Measurements from ENCODE around the gene ADARB1.
"Not testable (repeated sequence)": the region's sequence is repeated elsewhere in the genome, so short reads cannot be mapped to it uniquely, and the experiment has no call there.

Gene ADARB1

DNA sequence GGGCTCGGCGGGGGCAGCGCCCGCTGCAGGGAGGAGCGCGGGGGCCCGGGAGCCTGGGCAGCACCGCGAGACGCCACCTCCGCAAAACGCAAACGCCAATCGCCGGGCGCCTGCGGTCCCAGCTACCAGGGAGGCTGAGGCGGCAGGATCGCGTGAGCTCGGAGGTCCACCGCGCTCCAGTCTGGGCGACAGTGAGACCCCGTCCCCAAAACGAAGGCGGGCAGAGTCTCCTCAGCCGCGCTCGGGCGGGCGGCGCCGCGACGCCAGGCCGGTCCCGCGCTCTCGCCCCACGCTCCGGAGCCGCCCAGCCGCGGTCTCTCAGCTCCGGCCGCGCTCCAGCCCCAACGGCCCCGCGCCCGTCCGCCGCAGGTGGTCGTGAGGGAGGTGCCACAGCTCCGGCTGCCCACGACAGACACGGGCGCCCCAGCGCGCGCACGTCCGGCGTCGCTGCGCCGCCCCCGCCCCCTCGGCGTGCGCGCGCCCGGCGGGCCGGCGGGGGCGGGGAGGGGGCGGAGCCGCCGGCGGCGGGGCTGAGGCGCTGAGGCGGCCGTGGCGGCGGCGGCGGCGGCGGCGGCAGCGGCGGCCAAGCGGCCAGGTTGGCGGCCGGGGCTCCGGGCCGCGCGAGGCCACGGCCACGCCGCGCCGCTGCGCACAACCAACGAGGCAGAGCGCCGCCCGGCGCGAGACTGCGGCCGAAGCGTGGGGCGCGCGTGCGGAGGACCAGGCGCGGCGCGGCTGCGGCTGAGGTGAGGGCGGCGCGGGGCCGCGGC lies at the start of gene ADARB1:
ADARB1 (plus strand) TSS at position 533 of the 770 bp plus-strand sequence. CDS start 97,077 bp downstream, outside the sequence.
- DNase-seq, result peak; percentile 32

- DNase-seq, result no peak
Observed at GRCh38 chr21:45026066-45026745, 48.2 kb upstream of the ADARB1 start.

DNA sequence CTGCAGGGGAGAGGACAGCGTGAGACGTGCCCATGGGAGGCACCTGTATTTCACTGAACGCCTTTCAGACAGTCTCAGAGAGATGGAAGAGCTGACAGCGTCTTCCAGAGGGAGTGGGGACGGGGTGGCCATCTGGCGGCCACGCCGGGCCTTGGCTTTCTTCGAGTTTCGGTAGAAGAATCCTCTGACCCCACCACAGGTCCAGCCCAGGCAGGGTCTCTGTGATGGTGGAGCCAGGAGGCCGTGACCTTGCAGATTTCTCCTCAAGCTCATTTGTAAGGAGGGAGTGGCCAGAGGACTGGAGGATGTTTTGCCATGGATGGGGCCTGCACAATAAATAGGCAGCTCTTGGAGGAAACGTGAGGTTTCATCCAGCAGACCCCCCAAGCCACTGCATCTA lies 47.6 kb upstream of the ADARB1 start:
- DNase-seq, result no peak

GRCh38 chr21:45027241-45028196 lies 46.9 kb upstream of the ADARB1 start:
- no peak for DNase-seq

- DNase-seq, result not testable (repeated sequence)
Observed at GRCh38 chr21:45028645-45029044, 45.7 kb upstream of the ADARB1 start.

DNA sequence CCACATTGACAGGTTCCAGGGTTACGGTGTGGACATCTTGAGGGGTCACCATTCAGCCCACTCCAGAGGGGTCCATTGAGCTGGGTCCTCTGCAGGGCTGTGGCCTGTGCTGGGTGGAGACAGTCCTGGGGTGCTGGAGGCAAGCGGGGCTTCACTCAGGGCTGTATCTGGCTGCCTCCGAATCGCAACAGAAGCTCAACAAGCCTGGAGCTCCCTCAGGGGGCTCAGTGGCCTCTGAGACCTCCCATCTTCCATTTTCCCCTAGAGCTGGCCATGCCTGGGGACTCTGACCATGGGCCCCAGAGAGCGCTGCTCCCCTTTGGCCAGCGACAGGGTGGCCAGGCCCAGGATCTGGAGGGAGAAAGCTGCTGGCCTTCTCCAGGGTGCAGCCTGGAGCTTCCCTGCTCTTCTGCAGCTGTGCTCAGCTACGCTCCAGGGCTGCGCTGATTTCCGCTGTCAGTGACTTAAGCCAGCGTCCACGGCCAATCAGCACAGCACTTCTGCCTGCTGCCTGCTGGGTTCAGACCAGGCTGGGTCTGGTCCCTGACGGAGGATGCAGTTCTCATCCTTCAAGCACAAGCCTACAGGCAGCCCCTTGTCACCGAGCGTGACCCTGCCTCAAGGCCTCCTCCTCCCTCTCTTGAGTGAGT lies 45.0 kb upstream of the ADARB1 start:
- no peak for DNase-seq

DNA sequence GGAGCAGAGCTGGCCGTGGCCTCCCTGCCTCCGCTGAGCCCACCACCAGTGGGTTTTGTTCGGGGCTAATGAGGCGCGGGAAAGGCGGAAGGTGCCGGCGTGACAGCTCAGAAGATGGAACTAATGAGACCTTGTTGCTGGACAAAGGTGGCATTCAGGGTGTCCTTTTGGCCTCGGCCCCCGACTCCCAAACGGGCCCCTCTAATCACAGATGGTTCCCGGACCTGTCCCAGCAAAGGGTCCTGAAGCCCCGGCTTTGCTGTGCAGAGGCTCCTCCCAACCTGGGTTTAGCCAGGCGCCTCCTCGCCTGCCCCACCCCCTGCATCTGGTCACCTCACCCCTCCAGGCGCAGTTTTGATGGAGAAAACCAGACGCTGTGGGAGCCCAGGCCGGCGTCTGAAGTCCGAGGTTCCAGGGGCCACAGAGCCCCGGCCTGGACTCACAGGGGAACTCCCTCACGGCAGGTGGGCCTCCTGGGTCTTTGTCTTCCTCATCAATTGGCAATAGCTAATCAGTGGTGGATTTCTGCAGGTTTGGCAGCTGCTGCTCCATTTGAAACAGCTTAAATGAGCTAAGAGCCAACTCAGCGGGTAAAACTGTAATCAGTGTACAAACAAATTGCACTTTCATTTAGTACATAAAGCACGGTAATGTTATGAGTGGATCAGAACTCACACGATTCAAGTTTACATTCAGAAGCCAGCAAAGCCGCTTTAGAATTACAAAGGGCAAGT lies 44.3 kb upstream of the ADARB1 start:
- DNase-seq, result no peak

DNA sequence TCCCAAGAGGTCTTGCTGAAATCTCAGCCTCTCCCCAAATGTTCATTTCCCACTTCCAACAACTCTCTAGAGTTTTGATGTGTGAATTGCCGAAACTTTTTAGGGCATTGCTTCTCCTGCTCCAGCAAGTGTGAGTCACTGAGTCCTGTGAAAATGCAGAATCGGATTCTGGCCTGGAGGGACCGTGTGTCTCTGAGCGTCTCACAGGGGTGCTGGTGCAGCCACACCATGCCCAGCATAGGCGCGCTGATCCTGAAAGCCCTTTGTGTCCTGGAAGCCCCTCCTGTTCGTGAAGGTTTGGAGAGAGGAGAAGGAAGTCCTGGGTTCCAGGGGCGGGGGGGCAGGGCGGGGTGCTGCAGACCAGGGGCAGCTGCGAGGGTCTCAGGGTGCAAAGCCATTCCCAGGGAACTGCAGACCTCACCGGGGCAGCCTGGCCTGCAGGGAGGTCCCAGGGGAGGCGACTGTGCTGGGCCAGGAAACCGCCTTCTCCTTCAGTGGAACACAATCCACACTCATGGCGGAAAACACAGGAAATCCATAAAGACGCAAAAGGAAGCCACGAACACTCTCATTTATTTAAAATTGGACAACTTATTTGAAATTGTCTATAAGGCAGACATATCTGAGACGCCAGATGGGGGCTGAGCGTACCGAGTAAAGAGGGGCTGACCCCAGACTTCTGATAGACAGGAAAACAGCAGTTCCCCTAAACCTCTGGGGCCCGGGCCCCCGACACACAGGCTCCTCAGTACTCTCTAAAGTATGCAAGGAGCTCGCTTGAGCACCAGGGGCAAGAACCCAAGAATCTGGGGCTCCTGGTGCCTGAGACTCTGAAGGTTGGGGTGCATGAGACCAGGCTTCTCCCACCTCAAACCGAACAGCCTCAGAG lies 43.5 kb upstream of the ADARB1 start:
- no peak for DNase-seq

GRCh38 chr21:45031571-45032191 lies 42.7 kb upstream of the ADARB1 start:
- no peak for DNase-seq

GRCh38 chr21:45032332-45032731 lies 42.0 kb upstream of the ADARB1 start:
- no peak for DNase-seq

GRCh38 chr21:45032977-45033710 lies 41.2 kb upstream of the ADARB1 start:
- no peak for DNase-seq

DNA sequence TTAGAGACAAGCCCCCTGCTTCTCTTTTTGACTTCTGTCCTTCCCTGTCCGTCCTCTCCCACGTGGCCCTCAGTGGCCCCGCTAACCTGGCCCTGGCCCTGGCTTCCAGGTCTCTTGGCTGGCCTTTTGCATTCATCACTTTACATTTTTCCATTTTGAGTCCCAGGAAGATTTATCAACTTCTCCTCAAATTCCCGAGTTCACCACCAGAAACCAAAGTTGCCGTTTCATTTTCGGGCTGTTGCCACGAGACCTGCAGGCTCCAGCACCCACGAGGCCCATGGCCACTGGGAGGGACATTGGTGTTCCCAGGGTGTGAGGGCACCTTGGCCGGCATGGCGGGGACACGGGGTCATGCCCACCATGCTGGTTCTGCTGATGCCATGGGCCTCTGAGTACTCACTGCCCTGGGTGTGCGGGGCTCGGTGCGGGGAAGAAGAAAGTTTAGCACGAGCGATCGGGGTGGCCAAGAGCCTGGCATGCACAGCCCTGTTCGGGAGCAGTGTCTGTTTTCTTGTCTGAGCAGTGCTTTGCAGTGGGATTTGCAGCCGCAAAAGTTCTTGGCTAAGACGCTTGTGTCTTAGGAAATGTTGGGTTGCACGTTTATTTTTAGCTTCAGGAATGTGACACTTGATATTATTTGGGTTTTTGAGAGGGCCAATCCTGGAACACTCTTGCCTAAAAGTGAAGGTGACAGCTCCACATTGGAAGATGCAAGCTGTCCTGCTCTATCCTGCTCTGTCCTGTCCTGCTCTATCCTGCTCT lies 40.4 kb upstream of the ADARB1 start:
- no peak for DNase-seq

- no peak for DNase-seq
Observed at GRCh38 chr21:45034556-45035476, 39.6 kb upstream of the ADARB1 start.

- DNase-seq, result no peak
Observed at GRCh38 chr21:45035477-45035848, 38.9 kb upstream of the ADARB1 start.

- DNase-seq, result no peak
Observed at GRCh38 chr21:45036630-45037029, 37.8 kb upstream of the ADARB1 start.

DNA sequence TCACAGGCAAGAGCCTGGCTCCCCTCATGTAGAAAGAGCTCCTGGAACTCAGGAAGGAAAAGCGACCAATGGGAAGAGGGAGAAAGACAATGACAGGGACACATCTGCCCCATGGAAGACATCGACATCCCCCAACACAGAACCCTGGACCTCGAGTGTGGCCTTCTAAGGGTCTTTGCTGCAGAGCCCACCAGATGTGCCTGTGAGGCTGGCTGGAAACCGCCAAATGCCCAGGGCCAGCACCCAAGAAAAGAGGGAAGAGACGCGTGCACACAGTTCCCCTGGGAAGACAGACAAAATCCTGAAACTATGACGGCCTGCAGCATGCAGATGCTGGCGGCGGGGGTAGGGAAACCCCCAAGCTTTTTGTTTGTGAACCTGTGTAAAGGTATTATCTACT lies 36.4 kb upstream of the ADARB1 start:
- no peak for DNase-seq

DNA sequence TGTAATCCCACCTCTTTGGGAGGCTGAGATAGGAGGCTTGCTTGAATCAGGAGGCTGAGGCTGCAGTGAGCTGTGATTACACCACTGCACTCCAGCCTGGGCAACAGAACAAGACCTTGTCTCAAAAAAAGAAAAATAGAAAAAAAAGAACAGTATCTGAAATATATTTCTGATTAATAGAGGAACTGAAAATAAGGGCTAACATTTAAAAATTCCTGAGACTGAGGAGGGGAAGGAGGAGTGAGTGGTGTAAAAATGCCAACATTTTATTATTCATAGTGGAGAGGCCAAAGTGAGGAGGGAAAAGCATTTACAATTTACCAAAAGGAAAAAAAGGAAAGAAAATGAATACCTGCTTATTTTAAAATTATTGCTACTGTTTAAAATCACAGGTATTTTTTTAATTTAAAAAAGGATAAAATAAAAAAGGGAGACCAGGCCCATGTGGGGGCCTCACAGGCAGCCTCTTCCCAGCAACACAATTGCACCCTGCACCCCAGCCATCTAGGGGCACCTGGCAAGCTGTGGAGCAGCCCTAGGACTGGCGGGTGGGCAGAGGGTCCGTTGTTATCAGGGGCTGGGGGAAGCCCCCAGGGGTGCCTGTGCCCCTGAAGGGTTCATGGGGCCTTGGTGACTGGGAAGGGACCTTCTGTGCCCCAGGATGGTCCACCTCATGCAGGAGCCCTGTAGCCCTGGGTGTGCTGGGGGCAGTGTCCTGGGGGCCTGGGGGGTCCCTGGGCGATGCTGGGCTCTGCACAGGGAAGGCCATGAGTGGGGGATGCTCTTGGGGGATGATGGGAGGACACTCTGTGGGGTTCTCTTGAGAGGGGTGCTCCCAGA lies 34.8 kb upstream of the ADARB1 start:
- DNase-seq, result no peak

Data from stimulated activated naive CD4-positive, alpha-beta T cell treated with Interleukin-2 at 50 U/mL for 16 hours (primary cell).